GM23338 (cell line): ENCODE results near the gene LRMDA. TPM values are rescaled to one million over a fixed set of nuclear protein-coding genes. Genes with fewer than 3 reads are reported as not detected.

Experiments used
- ATAC-seq: fragments of 200-7000 bp; cut with Tn5 transposase; 3 replicates; pipeline ENCODE4 v1.9.1; 2020
- DNase-seq: peaks from one replicate; pipeline ENCODE4 v3.0.0-alpha.2; 2015; ENCODE audit warnings: low spot score
- H2AFZ ChIP-seq: fragments of 200-600 bp; sonication (generic); 2 replicates; pipeline ENCODE4 v1.8.0; 2016; ENCODE audit warnings: antibody characterized with exemption, mild to moderate bottlenecking, moderate library complexity
- H3F3A ChIP-seq: fragments of 200-600 bp; sonication (generic); replicated peaks from 2 replicates; pipeline ENCODE4 v1.8.0; 2017; ENCODE audit warnings: antibody characterized with exemption, mixed run types, low read depth
- H3K27ac ChIP-seq: fragments of 200-600 bp; sonication (generic); 2 replicates; pipeline ENCODE4 v1.6.1; 2016; ENCODE audit warnings: low read depth
- H3K27me3 ChIP-seq: fragments of 200-600 bp; sonication (generic); 2 replicates; pipeline ENCODE4 v1.8.0; 2016; ENCODE audit warnings: mild to moderate bottlenecking, mixed run types, moderate library complexity; ENCODE audit not compliant: insufficient read depth
- H3K36me3 ChIP-seq: fragments of 200-600 bp; sonication (generic); 2 replicates; pipeline ENCODE4 v1.8.0; 2016; ENCODE audit warnings: mild to moderate bottlenecking; ENCODE audit not compliant: insufficient read depth
- H3K4me1 ChIP-seq: fragments of 200-600 bp; sonication (generic); 2 replicates; pipeline ENCODE4 v1.8.0; 2016; ENCODE audit warnings: mild to moderate bottlenecking, moderate library complexity; ENCODE audit not compliant: insufficient read depth
- H3K4me2 ChIP-seq: fragments of 200-600 bp; sonication (generic); 2 replicates; pipeline ENCODE4 v1.7.1; 2017; ENCODE audit warnings: mixed run types
- H3K4me3 ChIP-seq: fragments of 200-600 bp; sonication (generic); 2 replicates; pipeline ENCODE4 v1.6.1; 2016; ENCODE audit warnings: mixed run types
- H3K79me2 ChIP-seq: fragments of 200-600 bp; sonication (generic); replicated peaks from 2 replicates; pipeline ENCODE4 v1.8.0; 2017; ENCODE audit warnings: mild to moderate bottlenecking; ENCODE audit not compliant: insufficient read depth
- H3K9me2 ChIP-seq: fragments of 200-600 bp; sonication (generic); 2 replicates; pipeline ENCODE4 v1.8.0; 2017; ENCODE audit not compliant: insufficient read depth
- H4K20me1 ChIP-seq: fragments of 200-600 bp; sonication (generic); replicated peaks from 2 replicates; pipeline ENCODE4 v1.8.0; 2017; ENCODE audit warnings: mild to moderate bottlenecking; ENCODE audit not compliant: insufficient read depth
- H3K27ac Mint-ChIP-seq: 2 replicates; pipeline ENCODE4 v1.8.0; 2020; ENCODE audit warnings: inconsistent platforms, mild to moderate bottlenecking, moderate library complexity, mixed read lengths
- H3K27me3 Mint-ChIP-seq: 3 replicates; pipeline ENCODE4 v1.8.0; 2022; ENCODE audit warnings: low read depth, mild to moderate bottlenecking, moderate library complexity, mixed read lengths, inconsistent platforms; ENCODE audit not compliant: insufficient read depth, poor library complexity
- H3K36me3 Mint-ChIP-seq: 3 replicates; pipeline ENCODE4 v1.8.0; 2021; ENCODE audit warnings: low read depth, mild to moderate bottlenecking, inconsistent platforms, moderate library complexity, mixed read lengths
- H3K4me1 Mint-ChIP-seq: 3 replicates; pipeline ENCODE4 v1.8.0; 2020; ENCODE audit warnings: mild to moderate bottlenecking, inconsistent platforms, mixed read lengths
- H3K4me3 Mint-ChIP-seq: 3 replicates; pipeline ENCODE4 v1.8.0; 2021; ENCODE audit warnings: moderate library complexity, mild to moderate bottlenecking, inconsistent platforms, mixed read lengths
- H3K9me3 Mint-ChIP-seq: 3 replicates; pipeline ENCODE4 v1.8.0; 2020; ENCODE audit warnings: moderate library complexity, mild to moderate bottlenecking, inconsistent platforms, mixed read lengths
- EZH2phosphoT487 ChIP-seq: fragments of 200-600 bp; sonication (generic); IDR thresholded peaks from one replicate; pipeline ENCODE4 v1.8.1; 2018; ENCODE audit warnings: antibody characterized with exemption; ENCODE audit not compliant: unreplicated experiment
- JUNB ChIP-seq: IDR thresholded peaks from one replicate; pipeline ENCODE4 v1.6.1; 2016; ENCODE audit warnings: antibody characterized with exemption; ENCODE audit not compliant: unreplicated experiment
- POLR2AphosphoS5 ChIP-seq: IDR thresholded peaks from 2 replicates; pipeline ENCODE4 v1.6.1; 2016; ENCODE audit warnings: antibody characterized with exemption, low read depth
- STAT1 ChIP-seq: IDR thresholded peaks from one replicate; pipeline ENCODE4 v1.6.1; 2016; ENCODE audit warnings: antibody characterized with exemption; ENCODE audit not compliant: unreplicated experiment
- ZNF114 ChIP-seq: fragments of 250-450 bp; sonication (Bioruptor Pico); IDR thresholded peaks from 2 replicates; pipeline ENCODE4 v1.5.0; 2020; ENCODE audit warnings: mild to moderate bottlenecking, moderate library complexity
- ZNF331 ChIP-seq: fragments of 250-450 bp; sonication (Bioruptor Pico); IDR thresholded peaks from 2 replicates; pipeline ENCODE4 v1.5.0; 2020; ENCODE audit warnings: low read depth, mild to moderate bottlenecking, moderate library complexity
- polyA plus RNA-seq: library from polyadenylated mRNA; unstranded; fragments of >200 nt; fragmentation: Nextera tagmentation; extraction: Ambion mirVana; gene quantifications from 2 replicates; pipeline ENCODE4 v1.2.1, GENCODE V29; 2016
- total RNA-seq: library from RNA; depleted of rRNA; stranded (reverse); fragments of >200 nt; shearing (Covaris generic); gene quantifications from 2 replicates; pipeline ENCODE4 v1.2.3, GENCODE V29; 2014
- TF ChIP-seq, protein P1 (sequence below): fragments of 250-450 bp; sonication (Bioruptor Pico); IDR thresholded peaks from 2 replicates; pipeline ENCODE4 v1.5.0; 2020; ENCODE audit warnings: mild to moderate bottlenecking, moderate library complexity
- TF ChIP-seq, protein P2 (sequence below): IDR thresholded peaks from 2 replicates; pipeline ENCODE4 v1.6.1; 2016; ENCODE audit warnings: antibody characterized with exemption

Gene LRMDA
- total and polyA plus RNA-seq, 2 experiments from 2014 or later = 0.90 to 1.8 TPM

DNA sequence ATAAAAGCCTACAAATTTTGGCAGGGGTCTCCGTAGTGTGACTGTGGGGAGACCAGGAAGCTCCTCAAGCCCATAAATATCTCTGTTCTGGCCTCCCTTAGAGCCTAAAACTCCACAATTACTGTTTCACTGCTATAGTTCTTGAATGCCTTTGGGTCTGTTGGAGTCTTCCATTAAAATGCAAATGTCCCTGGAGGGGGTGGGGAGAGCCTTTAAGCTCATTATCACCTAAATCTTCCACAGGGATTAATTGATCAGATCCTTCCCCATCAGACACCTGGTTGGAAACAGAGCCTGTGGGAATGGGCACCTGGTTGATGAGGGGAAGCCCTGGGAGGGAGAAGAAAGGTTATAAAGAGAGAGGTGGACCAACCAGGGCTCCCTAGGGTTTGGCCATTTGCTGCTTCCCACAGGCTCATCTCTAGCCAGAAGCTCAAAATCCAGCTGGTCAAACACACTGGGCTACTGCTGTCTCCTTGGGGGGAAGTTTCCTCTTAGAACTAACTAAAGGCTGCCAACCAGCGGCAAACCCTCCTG, 718.2 kb downstream of the LRMDA start:
- no peaks in the 10 kb centered on the region for H3F3A ChIP-seq
- peaks cover 3% of the 10 kb centered on the region; the same call in 1 of the 2 replicates for H3K9me2 ChIP-seq
- H3K79me2 ChIP-seq = no peaks in the 10 kb centered on the region
- peak overlapping the region; percentile 14 for H3K4me3 ChIP-seq
- H3K4me1 ChIP-seq = peaks cover 25% of the 10 kb centered on the region
- Mint-ChIP-seq H3K9me3 (peaks cover 60% of the 10 kb centered on the region), H3K27me3 (no peaks in the 10 kb centered on the region), H3K4me1 (peaks cover 24% of the 10 kb centered on the region), H3K27ac (peak overlapping the region; percentile 84; the same call in 1 of the 2 replicates), H3K4me3 (no peak overlapping the region; the same call in 2 of the 3 replicates), H3K36me3 (peaks cover 43% of the 10 kb centered on the region)
- H3K36me3 ChIP-seq = peaks cover 4% of the 10 kb centered on the region; the same call in 1 of the 2 replicates
- no peaks in the 10 kb centered on the region for H4K20me1 ChIP-seq
- peak overlapping the region; percentile 77 for H3K27ac ChIP-seq
- H3K4me2 ChIP-seq = peak overlapping the region; percentile 54
- H3K27me3 ChIP-seq = no peaks in the 10 kb centered on the region
- ATAC-seq (peak; percentile 82), DNase-seq (peak; percentile 36)
- peak overlapping the region; percentile 95 for H2AFZ ChIP-seq
- TF ChIP-seq POLR2AphosphoS5 (no peak), ZNF114 (CRISPR knock-in tag) (peak; percentile 84; the same call in 1 of the 2 replicates)
- TF ChIP-seq, protein P1, sequence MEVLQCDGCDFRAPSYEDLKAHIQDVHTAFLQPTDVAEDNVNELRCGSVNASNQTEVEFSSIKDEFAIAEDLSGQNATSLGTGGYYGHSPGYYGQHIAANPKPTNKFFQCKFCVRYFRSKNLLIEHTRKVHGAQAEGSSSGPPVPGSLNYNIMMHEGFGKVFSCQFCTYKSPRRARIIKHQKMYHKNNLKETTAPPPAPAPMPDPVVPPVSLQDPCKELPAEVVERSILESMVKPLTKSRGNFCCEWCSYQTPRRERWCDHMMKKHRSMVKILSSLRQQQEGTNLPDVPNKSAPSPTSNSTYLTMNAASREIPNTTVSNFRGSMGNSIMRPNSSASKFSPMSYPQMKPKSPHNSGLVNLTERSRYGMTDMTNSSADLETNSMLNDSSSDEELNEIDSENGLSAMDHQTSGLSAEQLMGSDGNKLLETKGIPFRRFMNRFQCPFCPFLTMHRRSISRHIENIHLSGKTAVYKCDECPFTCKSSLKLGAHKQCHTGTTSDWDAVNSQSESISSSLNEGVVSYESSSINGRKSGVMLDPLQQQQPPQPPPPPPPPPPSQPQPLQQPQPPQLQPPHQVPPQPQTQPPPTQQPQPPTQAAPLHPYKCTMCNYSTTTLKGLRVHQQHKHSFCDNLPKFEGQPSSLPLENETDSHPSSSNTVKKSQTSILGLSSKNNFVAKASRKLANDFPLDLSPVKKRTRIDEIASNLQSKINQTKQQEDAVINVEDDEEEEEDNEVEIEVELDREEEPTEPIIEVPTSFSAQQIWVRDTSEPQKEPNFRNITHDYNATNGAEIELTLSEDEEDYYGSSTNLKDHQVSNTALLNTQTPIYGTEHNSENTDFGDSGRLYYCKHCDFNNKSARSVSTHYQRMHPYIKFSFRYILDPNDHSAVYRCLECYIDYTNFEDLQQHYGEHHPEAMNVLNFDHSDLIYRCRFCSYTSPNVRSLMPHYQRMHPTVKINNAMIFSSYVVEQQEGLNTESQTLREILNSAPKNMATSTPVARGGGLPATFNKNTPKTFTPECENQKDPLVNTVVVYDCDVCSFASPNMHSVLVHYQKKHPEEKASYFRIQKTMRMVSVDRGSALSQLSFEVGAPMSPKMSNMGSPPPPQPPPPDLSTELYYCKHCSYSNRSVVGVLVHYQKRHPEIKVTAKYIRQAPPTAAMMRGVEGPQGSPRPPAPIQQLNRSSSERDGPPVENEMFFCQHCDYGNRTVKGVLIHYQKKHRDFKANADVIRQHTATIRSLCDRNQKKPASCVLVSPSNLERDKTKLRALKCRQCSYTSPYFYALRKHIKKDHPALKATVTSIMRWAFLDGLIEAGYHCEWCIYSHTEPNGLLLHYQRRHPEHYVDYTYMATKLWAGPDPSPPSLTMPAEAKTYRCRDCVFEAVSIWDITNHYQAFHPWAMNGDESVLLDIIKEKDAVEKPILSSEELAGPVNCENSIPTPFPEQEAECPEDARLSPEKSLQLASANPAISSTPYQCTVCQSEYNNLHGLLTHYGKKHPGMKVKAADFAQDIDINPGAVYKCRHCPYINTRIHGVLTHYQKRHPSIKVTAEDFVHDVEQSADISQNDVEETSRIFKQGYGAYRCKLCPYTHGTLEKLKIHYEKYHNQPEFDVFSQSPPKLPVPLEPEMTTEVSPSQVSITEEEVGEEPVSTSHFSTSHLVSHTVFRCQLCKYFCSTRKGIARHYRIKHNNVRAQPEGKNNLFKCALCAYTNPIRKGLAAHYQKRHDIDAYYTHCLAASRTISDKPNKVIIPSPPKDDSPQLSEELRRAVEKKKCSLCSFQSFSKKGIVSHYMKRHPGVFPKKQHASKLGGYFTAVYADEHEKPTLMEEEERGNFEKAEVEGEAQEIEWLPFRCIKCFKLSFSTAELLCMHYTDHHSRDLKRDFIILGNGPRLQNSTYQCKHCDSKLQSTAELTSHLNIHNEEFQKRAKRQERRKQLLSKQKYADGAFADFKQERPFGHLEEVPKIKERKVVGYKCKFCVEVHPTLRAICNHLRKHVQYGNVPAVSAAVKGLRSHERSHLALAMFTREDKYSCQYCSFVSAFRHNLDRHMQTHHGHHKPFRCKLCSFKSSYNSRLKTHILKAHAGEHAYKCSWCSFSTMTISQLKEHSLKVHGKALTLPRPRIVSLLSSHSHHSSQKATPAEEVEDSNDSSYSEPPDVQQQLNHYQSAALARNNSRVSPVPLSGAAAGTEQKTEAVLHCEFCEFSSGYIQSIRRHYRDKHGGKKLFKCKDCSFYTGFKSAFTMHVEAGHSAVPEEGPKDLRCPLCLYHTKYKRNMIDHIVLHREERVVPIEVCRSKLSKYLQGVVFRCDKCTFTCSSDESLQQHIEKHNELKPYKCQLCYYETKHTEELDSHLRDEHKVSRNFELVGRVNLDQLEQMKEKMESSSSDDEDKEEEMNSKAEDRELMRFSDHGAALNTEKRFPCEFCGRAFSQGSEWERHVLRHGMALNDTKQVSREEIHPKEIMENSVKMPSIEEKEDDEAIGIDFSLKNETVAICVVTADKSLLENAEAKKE = peak; percentile 31; the same call in 1 of the 2 replicates

DNA sequence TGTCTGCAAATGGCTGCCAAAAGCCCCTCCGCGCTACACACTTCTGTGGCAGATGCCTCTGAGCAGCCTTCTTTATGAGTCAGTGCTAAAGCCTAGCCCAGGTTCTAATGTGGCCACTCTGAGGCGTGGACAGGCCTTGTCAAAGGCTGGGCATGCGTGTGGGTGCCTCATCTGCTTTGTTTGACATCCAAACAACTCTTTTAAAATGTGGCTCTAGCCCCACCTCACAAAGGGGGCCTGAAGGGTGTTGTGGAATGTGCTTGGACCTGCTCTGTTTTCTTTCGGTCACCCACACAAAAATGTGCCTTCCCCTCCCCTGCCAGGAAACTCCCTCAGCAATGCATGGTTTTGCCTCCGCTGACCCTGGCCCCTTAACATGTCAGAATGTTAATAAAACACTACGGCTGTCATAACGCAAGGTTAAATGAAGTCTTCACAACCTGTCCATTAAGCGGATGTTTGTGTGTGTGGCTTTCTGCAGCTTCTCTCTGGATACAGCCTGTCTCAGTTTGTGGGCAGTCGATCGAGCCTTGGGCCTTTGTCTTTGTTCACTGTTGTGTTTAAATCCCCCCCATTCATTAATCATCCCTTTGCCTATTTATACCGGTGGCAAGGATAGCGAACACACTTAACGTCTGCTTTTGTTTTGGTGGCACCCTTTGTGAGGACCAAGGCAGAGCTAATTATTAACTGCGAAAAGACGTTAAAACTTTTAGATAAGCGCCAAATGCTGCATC, 718.9 kb downstream of the LRMDA start:
- peaks cover 43% of the 10 kb centered on the region for H3K36me3 Mint-ChIP-seq
- peak overlapping the region; percentile 95 for H2AFZ ChIP-seq
- H3K4me3 ChIP-seq = no peak overlapping the region

More for the DNA sequence above, 718.9 kb downstream of the LRMDA start:
- H3K4me2 ChIP-seq = peak overlapping the region; percentile 54
- no peaks in the 10 kb centered on the region for H3F3A ChIP-seq
- no peaks in the 10 kb centered on the region for H3K79me2 ChIP-seq
- H3K4me1 ChIP-seq = peaks cover 25% of the 10 kb centered on the region
- peaks cover 4% of the 10 kb centered on the region; the same call in 1 of the 2 replicates for H3K36me3 ChIP-seq
- H3K9me2 ChIP-seq = peaks cover 3% of the 10 kb centered on the region; the same call in 1 of the 2 replicates
- H4K20me1 ChIP-seq = no peaks in the 10 kb centered on the region
- H3K27me3 ChIP-seq = no peaks in the 10 kb centered on the region
- peak; percentile 77 for ATAC-seq
- Mint-ChIP-seq H3K27me3 (no peaks in the 10 kb centered on the region), H3K27ac (0 out of 2 replicates have a peak overlapping the region, but pooled peaks have one; percentile 50), H3K4me3 (no peak overlapping the region; the same call in 2 of the 3 replicates), H3K9me3 (peaks cover 60% of the 10 kb centered on the region), H3K4me1 (peaks cover 24% of the 10 kb centered on the region)
- peak; percentile 48 for DNase-seq
- TF ChIP-seq, protein P2, sequence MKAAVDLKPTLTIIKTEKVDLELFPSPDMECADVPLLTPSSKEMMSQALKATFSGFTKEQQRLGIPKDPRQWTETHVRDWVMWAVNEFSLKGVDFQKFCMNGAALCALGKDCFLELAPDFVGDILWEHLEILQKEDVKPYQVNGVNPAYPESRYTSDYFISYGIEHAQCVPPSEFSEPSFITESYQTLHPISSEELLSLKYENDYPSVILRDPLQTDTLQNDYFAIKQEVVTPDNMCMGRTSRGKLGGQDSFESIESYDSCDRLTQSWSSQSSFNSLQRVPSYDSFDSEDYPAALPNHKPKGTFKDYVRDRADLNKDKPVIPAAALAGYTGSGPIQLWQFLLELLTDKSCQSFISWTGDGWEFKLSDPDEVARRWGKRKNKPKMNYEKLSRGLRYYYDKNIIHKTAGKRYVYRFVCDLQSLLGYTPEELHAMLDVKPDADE = no peak
- no peak for TF ChIP-seq JUNB
- no peak for TF ChIP-seq STAT1
- no peak for TF ChIP-seq EZH2phosphoT487
- no peak for TF ChIP-seq ZNF114 (CRISPR knock-in tag)
- no peak for TF ChIP-seq ZNF331 (CRISPR knock-in tag)
- peak overlapping the region; percentile 77 for H3K27ac ChIP-seq
